Measurements from ENCODE around the gene KATNAL2. TPM values are rescaled to one million over a fixed set of nuclear protein-coding genes. Genes with fewer than 3 reads are reported as not detected.

The KATNAL2 gene
- total RNA-seq, 1 donor from 2014 or later: 39.9 TPM

- H3K36me3 Mint-ChIP-seq: peaks cover 60% of the 10 kb centered on the region
- H3K4me3 ChIP-seq: no peak overlapping the region
- H3K36me3 ChIP-seq: peaks cover 30% of the 10 kb centered on the region
- H3K79me2 ChIP-seq (ENCODE audit: low read depth): peaks cover 82% of the 10 kb centered on the region
- no peaks in the 10 kb centered on the region for H3K4me1 ChIP-seq
- no peaks in the 10 kb centered on the region for H3K4me1 Mint-ChIP-seq
- H3K4me2 ChIP-seq: no peak overlapping the region
- H3K27ac ChIP-seq: no peak overlapping the region
- H3K27me3 Mint-ChIP-seq (ENCODE audit: insufficient read depth, low read depth): peaks cover 2% of the 10 kb centered on the region
- H4K20me1 ChIP-seq (ENCODE audit: low read depth): no peaks in the 10 kb centered on the region
- H2AFZ ChIP-seq (replicated peaks): no peak overlapping the region
- H3K27me3 ChIP-seq: no peaks in the 10 kb centered on the region
- H3K9ac ChIP-seq: no peak overlapping the region
- peaks cover 19% of the 10 kb centered on the region for H3K9me3 ChIP-seq (ENCODE audit: low read depth)
- H3F3A ChIP-seq (ENCODE audit: low read depth): no peaks in the 10 kb centered on the region
- H3K9me3 Mint-ChIP-seq: peaks cover 35% of the 10 kb centered on the region
- no peak for TF ChIP-seq EZH2phosphoT487 (IDR thresholded peaks at IDR 0.05)
- no peak for TF ChIP-seq CTCF (IDR thresholded peaks at IDR 0.05)
- no peak for TF ChIP-seq EZH2 (IDR thresholded peaks at IDR 0.05)
- DNase-seq (ENCODE audit: low spot score): no peak
- H3K27ac Mint-ChIP-seq: no peak overlapping the region
- no peak overlapping the region for H3K4me3 Mint-ChIP-seq
Observed at GRCh38 chr18:46891742-46892214, 25.6 kb upstream of the KATNAL2 start.

- Mint-ChIP-seq H3K4me3 (no peak overlapping the region), H3K27me3 (ENCODE audit: insufficient read depth, low read depth) (no peaks in the 10 kb centered on the region), H3K27ac (no peak overlapping the region), H3K4me1 (no peaks in the 10 kb centered on the region), H3K36me3 (peaks cover 52% of the 10 kb centered on the region), H3K9me3 (peaks cover 26% of the 10 kb centered on the region)
- Histone ChIP-seq H3K79me2 (ENCODE audit: low read depth) (peaks cover 82% of the 10 kb centered on the region), H2AFZ (replicated peaks) (no peak overlapping the region), H3K9me3 (ENCODE audit: low read depth) (peaks cover 19% of the 10 kb centered on the region), H3K27me3 (no peaks in the 10 kb centered on the region), H3K27ac (no peak overlapping the region), H3K36me3 (peaks cover 23% of the 10 kb centered on the region), H4K20me1 (ENCODE audit: low read depth) (no peaks in the 10 kb centered on the region), H3K4me3 (no peak overlapping the region), H3K4me1 (no peaks in the 10 kb centered on the region), H3K9ac (no peak overlapping the region), H3F3A (ENCODE audit: low read depth) (no peaks in the 10 kb centered on the region), H3K4me2 (no peak overlapping the region)
- TF ChIP-seq CTCF (IDR thresholded peaks at IDR 0.05) (no peak), EZH2 (IDR thresholded peaks at IDR 0.05) (no peak), EZH2phosphoT487 (IDR thresholded peaks at IDR 0.05) (no peak)
- no peak for DNase-seq (ENCODE audit: low spot score)
Observed at GRCh38 chr18:46892842-46893241, 24.6 kb upstream of the KATNAL2 start.

GRCh38 chr18:46893360-46893759 lies 24.0 kb upstream of the KATNAL2 start:
- no peak for DNase-seq (ENCODE audit: low spot score)
- H3K4me1 Mint-ChIP-seq: no peaks in the 10 kb centered on the region
- H2AFZ ChIP-seq (replicated peaks): no peak overlapping the region
- peaks cover 48% of the 10 kb centered on the region for H3K36me3 Mint-ChIP-seq
- H3K9me3 ChIP-seq (ENCODE audit: low read depth): peaks cover 14% of the 10 kb centered on the region
- H3K4me3 ChIP-seq: no peak overlapping the region
- no peak overlapping the region for H3K4me2 ChIP-seq
- peaks cover 82% of the 10 kb centered on the region for H3K79me2 ChIP-seq (ENCODE audit: low read depth)
- H3K36me3 ChIP-seq: peaks cover 18% of the 10 kb centered on the region
- H3K4me3 Mint-ChIP-seq: no peak overlapping the region
- H3K27ac ChIP-seq: no peak overlapping the region
- H3K27me3 ChIP-seq: no peaks in the 10 kb centered on the region
- peaks cover 22% of the 10 kb centered on the region for H3K9me3 Mint-ChIP-seq
- no peaks in the 10 kb centered on the region for H4K20me1 ChIP-seq (ENCODE audit: low read depth)
- H3F3A ChIP-seq (ENCODE audit: low read depth): no peaks in the 10 kb centered on the region
- TF ChIP-seq EZH2phosphoT487 (IDR thresholded peaks at IDR 0.05) (no peak), EZH2 (IDR thresholded peaks at IDR 0.05) (no peak), CTCF (IDR thresholded peaks at IDR 0.05) (no peak)
- no peaks in the 10 kb centered on the region for H3K27me3 Mint-ChIP-seq (ENCODE audit: insufficient read depth, low read depth)
- H3K27ac Mint-ChIP-seq: no peak overlapping the region
- no peaks in the 10 kb centered on the region for H3K4me1 ChIP-seq
- H3K9ac ChIP-seq: no peak overlapping the region

Measured in neural progenitor cell (in vitro differentiated cells).